NCI-H1694 treated with DMSO at 0.1 percent for 48 hours (cell line): ENCODE data around the gene ATP6V1A.

Source experiments
- DNase-seq: peaks from one replicate; lab custom pipeline; 2025; lab: John Stamatoyannopoulos, UW

Gene ATP6V1A

DNA sequence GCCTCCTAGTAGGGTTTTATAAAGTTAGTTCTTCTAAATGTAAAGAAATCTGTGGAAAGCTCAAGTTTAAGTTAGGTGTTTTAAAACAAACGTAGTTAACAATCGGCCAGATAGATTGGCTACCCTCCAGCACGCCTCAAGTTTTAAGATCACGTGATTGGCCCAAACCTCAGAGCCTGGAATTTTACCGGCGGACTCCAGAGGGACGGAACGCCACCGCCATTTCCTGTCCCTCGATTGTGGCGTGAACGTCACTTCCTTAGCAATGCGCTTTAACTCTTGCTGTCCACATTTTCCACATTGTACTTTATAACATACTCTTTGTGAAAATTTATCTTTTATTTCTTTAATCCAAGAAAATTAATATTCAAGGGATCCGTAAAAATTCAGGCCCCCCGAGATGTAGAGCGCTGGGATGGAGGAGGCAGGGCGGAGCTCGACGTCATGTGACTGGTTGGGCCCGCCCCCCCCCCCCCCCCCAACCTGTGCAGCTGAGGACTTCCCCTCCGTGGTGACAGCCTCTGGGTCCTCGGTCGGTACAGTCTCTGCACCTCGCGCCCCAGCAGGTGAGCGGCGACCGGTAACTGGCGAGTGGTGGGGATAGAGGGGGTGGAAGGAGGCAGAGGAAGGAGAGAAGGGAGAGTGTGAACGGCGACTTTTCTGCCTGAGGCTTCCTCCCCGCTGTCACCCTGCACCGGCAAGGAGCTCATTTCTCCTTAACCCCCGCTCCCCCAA, at the start of gene ATP6V1A:
Gene ATP6V1A (plus strand): TSS at position 488 of the 735 bp plus-strand sequence. CDS start 31,719 bp downstream, outside the sequence.
- DNase-seq = peak; percentile 96

DNA sequence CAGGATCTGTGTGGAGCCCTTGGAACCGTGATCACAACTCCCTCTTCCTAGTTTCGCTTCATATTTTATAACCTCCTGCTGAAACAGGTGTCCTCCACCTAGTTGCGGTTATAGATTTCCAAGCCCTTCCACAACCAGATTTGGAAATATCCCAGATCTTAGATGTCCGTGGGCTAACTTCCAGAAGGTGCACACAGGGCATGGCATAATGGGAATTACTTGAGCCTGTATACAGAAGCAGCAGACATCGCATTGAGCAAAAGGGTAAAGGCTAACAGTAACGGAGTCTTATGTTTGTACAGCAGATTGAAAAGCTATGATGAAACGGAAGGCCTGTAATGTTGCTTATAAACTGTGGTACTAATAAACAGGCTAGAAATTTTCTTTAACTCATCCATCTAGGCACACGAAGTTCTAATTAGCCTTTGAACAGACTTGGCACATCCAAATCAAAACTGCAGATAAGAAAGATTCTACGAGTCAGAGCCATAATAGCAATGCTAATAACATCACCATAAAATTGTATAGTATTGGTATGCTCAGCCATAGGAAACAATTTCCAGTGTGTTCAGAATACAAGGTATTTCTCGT, 49.2 kb upstream of the ATP6V1A start:
- DNase-seq = no peak

DNA sequence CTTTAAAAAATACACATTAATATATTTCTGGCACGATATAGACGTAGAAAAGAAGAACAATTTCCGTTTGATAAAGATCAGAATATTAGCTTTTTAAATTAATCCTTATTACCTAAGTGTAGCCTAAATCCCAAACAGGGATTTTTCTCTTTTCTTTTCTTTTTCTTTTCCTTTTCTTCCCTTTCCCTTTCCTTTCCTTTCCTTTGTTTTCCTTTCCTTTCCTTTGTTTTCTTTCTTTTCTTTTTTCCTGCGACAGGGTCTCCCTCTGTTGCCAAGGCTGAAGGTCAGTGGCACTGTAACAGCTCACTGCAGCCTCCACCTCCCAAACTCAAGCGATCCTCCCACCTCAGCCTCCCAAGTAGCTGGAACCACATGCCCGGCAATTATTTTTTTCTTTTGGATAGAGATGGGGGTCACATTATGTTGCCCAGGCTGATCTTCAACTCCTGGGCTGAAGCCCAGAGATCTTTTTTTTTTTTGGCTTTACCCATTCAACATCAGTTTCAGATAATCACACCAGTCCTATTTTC, 48.6 kb upstream of the ATP6V1A start:
- DNase-seq = no peak

DNA sequence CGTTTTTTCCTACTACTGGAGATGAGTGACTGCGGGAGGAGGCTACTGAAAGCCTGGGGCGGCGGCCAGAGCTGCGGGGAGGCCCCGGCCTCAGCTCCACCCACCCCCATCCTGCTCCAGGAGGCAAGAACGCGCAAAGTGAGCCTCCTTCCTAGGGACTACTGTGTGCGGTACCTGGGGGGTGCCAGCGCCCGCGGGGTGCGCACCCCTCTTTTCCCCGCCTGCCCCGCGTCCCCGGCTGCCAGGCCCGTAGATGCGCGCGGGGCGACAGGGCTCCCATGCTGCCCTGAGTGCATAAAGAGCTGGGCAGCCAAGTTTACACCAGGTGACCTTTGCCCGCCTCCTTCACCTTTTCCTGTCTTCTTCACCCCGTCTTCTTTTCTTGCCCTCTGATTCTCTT, 47.9 kb upstream of the ATP6V1A start:
- DNase-seq = no peak

DNA sequence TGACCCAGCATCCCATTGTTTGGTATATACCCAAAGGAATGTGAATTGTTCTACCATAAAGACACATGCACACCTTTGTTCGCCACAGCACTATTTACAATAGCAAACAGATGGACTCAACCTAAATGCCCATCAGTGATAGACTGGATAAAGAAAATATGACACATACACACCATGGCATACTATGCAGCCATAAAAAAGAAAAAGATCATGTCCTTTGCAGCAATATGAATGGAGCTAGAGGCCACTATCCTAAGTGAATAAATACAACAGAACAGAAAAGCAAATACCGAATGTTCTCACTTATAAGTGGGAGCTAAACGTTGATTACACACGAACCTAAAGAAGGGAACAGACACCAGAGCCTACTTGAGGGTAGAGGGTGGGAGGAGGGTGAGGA, 39.0 kb upstream of the ATP6V1A start:
- no peak for DNase-seq

DNA sequence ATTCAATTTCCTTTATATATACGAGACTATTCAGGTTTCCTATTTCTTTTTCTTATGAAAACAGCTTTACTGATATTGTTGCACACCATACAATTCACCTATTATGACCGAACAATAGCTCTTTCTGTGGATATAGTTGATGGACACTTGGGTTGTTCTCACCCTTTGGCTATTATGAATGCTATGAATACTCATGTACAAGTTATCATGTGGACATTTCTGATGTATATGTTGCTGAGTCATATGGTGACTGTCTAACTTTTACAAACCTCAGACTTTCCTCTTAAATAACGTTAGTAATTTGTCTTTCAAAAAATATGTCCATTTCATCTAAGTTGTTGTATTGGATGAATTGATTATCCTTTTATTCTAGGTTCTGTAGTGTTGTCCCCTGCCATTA, 34.7 kb upstream of the ATP6V1A start:
- no peak for DNase-seq

DNA sequence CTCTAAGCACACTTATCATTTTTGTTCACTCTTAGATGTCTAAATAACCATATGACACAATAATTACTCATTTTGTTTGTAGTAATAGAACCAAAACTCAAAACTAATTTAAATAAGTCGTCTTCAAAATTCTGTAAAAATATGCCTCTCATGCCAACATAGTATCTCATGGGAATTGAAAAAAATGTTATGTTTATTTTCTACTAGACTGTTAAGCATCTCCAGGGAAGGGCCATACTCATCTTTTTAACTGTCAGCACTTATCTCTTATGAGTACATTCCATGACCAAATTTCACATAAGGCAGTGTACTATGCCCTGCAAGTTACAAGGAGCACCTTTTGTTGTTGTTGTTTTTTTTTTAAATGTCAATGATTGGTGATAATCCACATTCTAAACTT, 32.1 kb upstream of the ATP6V1A start:
- DNase-seq = no peak

DNA sequence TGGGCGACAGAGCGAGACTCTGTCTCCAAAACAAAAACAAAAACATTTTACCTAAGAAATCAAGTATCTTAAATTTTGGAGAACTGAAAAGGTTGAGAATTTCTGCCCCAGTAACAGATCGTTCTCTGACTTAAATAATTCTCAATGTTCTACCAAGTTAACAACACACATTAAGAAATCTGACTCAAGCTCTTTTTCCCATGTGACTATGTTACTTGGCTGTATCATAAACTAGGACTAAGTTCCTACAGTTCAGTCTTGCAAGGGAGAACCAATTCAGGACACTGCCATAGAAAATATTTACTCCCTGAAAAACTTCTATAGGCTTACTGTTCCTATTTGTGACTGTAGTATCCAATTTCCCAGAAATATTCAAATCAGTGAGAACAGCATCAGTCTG, 29.5 kb upstream of the ATP6V1A start:
- no peak for DNase-seq

DNA sequence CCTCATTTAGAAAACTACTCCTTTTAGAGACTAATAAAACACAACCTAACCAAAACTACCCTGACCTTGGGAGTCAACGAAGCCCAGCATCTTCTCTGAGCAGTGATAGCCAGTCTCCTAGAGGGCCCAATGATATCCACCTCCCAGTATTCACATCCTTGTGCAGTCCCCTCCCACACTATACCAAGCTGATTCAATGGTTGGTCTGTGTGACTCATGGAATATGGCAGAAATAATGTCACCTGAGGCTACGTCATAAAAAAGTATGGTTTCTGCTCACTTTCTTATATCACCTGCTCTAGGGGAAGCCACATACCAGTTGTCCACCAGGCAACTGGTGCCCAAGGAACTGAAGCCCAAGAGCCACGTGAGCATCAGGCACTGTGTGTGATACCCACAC, 29.0 kb upstream of the ATP6V1A start:
- DNase-seq = no peak

DNA sequence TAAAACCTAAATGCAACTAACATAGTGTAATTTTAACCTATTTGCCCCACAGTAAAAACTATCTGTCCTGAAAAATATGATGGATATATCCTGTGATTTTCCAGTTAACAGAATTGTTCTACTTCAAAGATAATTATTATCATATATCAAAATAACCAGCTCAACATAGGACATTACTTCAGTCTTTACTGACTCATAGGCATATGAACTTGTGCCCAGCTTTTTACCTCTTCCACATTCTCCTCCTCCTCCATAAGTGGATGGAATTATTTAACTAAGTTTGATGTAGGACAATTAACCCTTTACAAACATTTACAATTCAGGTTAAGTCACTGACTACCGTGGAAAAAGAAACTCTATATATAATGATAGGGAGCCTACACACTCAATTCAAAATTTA, 27.5 kb upstream of the ATP6V1A start:
- no peak for DNase-seq

DNA sequence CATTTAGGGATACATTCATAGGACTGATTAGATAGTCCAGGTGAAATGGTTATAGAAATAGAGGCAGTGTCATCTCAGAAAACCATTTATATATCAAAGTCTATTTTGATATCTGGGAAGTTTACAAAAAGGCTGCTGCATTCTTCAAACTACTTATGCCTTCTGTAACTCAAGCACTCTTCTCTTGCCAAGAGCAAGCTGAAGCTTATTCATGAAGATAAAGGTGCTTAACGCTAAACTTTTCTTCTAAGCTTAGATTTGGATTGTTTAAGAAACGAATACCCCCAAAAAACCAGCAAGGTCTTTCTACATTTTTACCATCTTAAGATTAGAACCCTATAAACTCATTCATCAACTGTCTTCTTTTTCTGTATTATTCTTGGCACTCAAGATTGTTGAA, 27.1 kb upstream of the ATP6V1A start:
- no peak for DNase-seq

DNA sequence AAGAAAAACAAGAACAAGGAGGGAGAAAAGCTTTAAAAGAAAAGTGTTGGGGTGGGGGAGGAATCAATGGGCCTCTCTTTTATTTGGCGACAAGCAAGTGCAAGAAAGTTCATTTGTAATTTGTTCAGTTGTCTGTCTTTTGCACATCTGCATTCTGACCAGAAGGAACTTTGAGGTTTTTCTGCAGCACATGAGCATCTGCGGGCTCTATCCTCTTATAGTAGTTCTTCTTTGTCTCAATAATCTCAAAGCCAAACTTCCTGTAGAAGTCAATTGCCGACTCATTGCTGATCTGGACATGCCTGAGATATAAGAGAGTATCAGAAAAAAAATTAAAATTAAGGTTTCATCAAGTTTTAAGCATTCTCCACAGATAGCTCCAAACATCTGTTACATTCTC, 25.2 kb upstream of the ATP6V1A start:
- no peak for DNase-seq

DNA sequence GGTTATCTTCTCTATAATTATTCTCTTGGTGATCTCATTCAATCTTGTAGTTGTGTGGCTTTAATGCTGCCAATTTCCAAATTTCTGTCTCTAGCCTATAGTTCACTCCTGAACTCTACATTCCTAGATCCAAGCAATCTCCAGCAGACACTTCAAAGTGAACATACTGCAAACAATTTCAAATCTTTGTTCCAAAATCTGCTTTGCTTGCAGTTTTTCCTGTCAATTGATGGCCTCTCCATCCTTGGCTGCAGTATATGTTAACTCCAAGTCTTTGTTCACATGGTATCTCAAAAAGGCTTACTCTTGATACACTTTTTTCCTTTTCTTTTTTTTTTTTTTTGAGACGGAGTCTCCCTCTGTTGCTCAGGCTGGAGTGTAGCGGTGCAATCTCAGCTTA, 18.2 kb upstream of the ATP6V1A start:
- DNase-seq = no peak

DNA sequence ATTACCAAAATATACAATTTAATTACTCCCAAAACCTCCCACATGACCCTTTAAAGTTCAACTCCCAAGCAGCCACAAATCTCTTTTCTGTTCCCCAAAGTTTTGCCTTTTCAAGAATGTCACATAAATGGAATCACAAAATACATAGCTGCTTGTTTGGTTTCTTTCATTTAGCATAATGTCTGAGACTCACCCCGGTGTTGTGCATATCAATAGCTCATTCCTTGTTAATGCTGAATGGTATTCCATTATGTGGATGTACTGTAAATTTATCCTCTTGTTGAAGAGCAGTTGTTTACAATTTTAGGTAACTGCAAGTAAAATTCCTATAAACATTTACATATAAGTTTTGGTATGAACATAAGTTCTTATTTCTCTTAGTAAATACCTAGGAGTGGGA, 16.3 kb upstream of the ATP6V1A start:
- no peak for DNase-seq

DNA sequence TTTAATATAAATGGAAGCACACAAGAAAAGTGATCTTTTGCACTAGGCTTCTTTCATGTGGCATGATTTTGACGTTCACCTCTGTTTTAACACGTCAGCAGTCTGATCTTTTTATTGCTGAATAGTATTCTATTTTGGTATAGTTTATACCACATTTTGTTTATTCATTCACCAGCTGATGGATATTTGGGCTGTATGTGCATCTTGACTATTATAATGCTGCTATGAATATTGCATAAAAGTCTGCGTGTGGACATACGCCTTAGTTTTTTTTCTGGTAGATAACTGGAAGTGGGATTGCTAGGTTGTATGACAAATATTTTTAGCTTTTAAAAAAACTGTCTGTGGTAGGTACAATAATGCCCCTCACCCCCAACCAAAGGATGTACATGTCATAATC, 15.1 kb upstream of the ATP6V1A start:
- no peak for DNase-seq

DNA sequence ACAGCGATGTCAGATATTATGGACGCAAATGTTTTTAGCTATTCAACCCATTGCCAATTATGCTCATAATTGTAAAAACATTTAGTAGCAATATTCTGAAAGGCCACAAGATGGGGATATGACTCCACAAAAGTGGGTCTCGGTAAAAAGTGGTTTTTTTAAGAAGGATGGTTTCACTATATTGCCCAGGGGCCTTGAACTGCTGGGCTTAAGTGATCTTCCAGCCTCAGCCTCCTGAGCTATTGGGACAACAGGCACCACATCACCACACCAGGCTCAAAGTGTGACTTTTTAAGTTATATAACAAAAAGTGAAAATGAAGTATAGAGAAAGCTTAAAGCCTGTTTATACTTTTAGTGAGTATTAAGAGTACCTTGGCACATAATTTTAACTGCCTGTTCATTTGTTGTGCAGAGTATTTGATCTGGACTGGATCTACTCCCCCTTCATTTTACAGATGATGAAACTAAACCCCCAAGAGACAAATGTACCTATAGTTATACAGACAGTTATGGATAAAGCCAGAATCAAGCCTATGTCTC, 10.2 kb upstream of the ATP6V1A start:
- peak; percentile 70 for DNase-seq

DNA sequence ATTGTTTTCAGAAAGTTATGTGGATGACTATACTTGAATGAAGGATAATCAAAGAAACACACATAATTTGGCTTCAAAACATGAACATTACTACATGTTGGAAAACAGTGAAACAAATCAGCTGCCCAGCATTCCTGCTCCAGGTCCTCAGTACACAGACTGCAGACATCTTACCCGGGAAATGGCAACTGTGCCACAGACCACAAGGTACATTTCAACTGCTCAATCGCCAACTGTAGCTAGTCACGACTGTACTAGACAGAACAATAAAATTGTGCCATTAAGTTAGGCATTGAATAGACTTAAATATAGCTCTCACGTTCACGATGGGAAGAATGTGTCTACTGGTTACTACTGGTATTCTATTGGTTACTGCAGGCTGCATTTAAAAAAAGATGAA, 5.7 kb upstream of the ATP6V1A start:
- no peak for DNase-seq

DNA sequence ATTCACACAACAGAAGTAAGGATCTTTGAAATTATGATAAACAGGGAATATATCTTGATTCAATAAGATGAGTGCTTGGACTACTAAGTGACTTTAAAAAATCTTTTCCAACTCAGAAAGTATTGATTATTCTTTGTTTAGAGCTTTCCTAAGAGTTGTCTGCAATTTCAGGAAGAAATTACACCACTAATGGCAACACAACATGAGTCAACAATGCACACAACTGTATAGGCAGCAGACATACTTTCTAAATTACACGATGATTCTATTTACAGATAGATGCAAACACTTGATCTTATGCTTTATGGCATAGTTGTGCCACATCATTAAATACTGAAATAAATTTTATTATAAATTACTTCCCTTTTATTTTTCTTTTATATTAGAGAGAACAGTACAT, 5.2 kb upstream of the ATP6V1A start:
- no peak for DNase-seq

DNA sequence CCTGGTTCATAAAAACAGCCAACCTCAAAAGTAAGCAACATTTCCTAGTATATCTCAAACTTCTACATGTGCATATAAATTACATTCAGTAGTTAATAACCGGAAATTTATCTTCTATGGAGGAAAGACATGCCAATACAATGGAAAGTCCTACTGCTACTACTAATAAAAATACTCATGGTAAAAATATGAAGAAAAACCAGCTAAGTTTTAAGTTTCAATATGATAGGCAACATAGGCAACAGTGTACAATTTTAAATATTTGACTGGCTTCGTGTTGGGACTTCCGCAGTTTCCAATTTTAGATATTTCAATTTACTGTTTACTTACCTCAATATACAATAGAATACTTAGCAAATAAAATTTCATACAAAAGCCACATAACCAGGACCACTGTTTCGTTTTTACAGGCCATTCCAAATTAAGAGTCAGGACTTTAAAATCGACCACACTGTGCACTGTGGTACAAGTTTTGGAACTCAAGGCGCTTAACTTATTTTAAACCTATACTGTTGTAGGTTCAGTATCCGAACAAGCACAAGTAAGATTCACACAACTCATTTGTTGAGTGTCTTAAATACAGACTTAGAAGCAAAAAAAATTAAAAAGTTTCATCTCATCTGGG, 3.7 kb upstream of the ATP6V1A start:
- no peak for DNase-seq

DNA sequence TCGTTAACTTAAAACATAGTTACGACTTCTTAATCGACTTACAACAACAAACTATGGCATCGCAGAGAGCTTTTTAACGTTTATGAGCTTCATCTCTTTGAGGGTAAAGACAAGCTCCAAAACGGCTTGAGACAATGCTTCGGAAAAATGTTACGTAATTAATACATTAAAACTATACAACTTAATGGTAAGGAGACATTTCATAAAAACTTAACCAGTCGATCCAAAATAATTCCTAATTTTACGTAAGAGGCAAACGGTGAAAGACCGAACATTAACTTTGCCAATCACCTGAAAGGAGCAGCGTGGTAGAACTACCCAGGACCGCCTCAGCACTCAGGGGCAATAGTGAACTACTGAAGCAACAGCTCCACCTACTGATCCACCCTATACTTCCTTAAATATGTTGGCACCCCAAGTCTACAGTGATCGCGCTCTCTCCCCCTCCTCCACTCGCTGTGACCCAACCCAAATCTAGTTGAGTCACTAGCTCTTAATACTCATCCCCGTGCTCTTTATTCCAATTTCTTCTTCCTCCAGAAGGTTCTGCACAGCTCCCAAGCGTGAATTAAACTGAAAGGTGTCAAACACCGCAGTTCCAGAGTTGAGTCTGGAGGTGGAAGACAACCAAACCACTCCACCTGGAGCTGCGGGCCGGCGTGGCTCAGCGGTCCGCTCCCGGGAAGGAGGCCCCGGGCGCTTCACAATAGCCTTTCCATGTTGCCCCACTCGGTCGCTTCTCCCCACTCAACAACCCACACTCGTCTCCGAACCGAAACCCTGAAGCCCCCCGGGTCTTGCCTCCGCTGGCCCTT, 1.7 kb upstream of the ATP6V1A start:
- DNase-seq = peak; percentile 84

DNA sequence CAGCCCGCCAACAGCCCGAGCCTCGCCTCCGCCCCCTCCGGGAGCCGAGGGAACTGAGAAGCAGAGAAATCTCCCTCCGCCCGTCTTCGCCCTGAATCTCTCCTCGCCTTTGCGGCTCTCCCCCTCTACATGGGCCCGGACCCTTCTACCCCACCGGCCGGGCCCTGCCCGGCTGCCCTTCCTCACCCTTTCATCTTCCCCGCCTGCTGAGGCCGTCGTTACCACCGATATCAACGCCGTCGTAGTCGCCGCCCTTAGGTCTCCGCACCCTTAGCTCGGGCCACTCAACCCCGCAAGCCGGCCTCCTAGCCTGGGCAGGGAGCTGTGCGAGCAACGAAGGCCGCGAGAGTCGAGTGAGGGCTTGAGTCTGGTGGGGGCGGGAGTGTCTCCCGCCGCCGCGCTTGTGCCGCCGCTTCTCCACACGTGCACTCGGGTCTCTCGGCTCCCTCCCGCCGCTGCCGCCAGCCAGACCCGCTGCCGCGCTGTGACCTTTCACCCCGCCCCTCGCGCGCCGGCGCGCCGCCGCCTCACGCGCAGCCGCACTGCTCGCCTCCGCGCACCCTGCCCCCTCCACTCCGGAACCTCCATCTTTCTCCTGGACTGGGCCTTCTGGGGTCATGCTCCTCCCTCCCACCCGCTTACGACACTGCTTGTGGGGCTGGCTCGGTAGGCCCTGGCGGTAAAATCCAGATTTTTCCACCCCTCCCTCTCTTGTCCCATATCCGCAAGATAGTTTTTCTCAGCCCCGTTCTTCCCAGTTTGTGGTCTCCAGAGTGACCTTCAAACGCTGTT, 883 bp upstream of the ATP6V1A start, which contains the start of gene NAA50:
Gene NAA50 (minus strand): TSS at position 494 of the 792 bp plus-strand sequence. CDS start 300 bp downstream, at position 194.
- peak; percentile 89 for DNase-seq
